K562 (cell line): ENCODE results near the gene FAM98C. TPM values are rescaled to one million over a fixed set of nuclear protein-coding genes. Genes with fewer than 3 reads are reported as not detected.

ENCODE experiments used
- ATAC-seq: fragments of 200-7000 bp; cut with Tn5 transposase; 3 replicates; pipeline ENCODE4 v1.9.1; 2020; ENCODE audit warnings: moderate library complexity
- BruUV-seq: library from RNA; stranded (reverse); fragments of 400-500 nt; replicated peaks from 2 replicates; lab custom pipeline; 2021; lab: Mats Ljungman, UMichigan
- CTCF ChIA-PET: fragments of 300-600 bp; formaldehyde crosslinking; extraction: SDS; loops from one replicate; lab custom pipeline; 2021; ENCODE audit warnings: low intra/inter-chr PET ratio; lab: Yijun Ruan, JAX
- POLR2A ChIA-PET: fragments of 300-600, 350-650 bp; sonication (Branson Sonifier 250); formaldehyde crosslinking; extraction: SDS; loops from one replicate; lab custom pipeline; 2021; ENCODE audit warnings: antibody characterized with exemption, inconsistent platforms; lab: Yijun Ruan, JAX
- DNase-seq, 4 experiments: peaks; one replicate each; pipeline versions ENCODE4 v3.0.0 to v3.0.0-alpha.2; 2011 to 2018; ENCODE audit warnings: low spot score in 3 of 4, mixed read lengths in 3 of 4; ENCODE audit errors: extremely low read depth in 1 of 4
- FAIRE-seq: peaks from 2 replicates; lab custom pipeline; 2011; peaks lifted over from hg19 to GRCh38; lab: Jason Lieb, UNC
- H2AFZ ChIP-seq: 2 replicates; pipeline ENCODE4 v1.6.0; 2011; ENCODE audit warnings: low read depth, low read length, control low read depth, inconsistent platforms
- H3K27ac ChIP-seq: fragments of 200-600 bp; 3 replicates; pipeline ENCODE4 v1.8.0; 2011; ENCODE audit warnings: low read depth, mild to moderate bottlenecking, control low read depth, inconsistent platforms, low read length, moderate library complexity, mixed read lengths; ENCODE audit errors: extremely low read depth
- H3K27me3 ChIP-seq, 2 experiments: fragments of 300-600 bp in 1 of 2; 2 replicates in 1 of 2; 3 replicates in 1 of 2; pipeline versions ENCODE4 v1.6.0 to v1.8.0; 2011; ENCODE audit warnings: inconsistent platforms in 2 of 2, low read length in 2 of 2, mild to moderate bottlenecking in 1 of 2, mixed read lengths in 1 of 2, moderate library complexity in 1 of 2; ENCODE audit not compliant: control insufficient read depth in 2 of 2, insufficient read depth in 2 of 2
- H3K36me3 ChIP-seq: fragments of 300-600 bp; 3 replicates; pipeline ENCODE4 v1.8.0; 2011; ENCODE audit warnings: mild to moderate bottlenecking, low read length, inconsistent platforms; ENCODE audit not compliant: control insufficient read depth, insufficient read depth
- H3K4me1 ChIP-seq, 2 experiments: fragments of 200-600 bp in 1 of 2; replicated peaks in 1 of 2; 2 replicates in 1 of 2; 3 replicates in 1 of 2; pipeline versions ENCODE4 v1.5.1 to v1.8.0; 2011; ENCODE audit warnings: inconsistent platforms in 2 of 2, low read length in 2 of 2, mild to moderate bottlenecking in 1 of 2, mixed read lengths in 1 of 2, moderate library complexity in 1 of 2; ENCODE audit not compliant: control insufficient read depth in 2 of 2, insufficient read depth in 2 of 2
- H3K4me2 ChIP-seq: 2 replicates; pipeline ENCODE4 v1.6.1; 2011; ENCODE audit warnings: low read length, control low read depth, inconsistent platforms, mixed read lengths; ENCODE audit not compliant: insufficient read depth
- H3K4me3 ChIP-seq: fragments of 200-600 bp; sonication (generic), shearing (Covaris generic); 2 replicates; pipeline ENCODE4 v1.5.1; 2016; ENCODE audit warnings: control low read depth, inconsistent platforms
- H3K79me2 ChIP-seq: fragments of 200-600 bp; 3 replicates; pipeline ENCODE4 v1.8.0; 2011; ENCODE audit warnings: low read length, inconsistent platforms; ENCODE audit not compliant: control insufficient read depth, insufficient read depth
- H3K9ac ChIP-seq, 2 experiments: 2 replicates each; pipeline versions ENCODE4 v1.6.0 to v1.6.1; 2011; ENCODE audit warnings: low read depth in 2 of 2, low read length in 2 of 2, control low read depth in 1 of 2, inconsistent platforms in 1 of 2, mild to moderate bottlenecking in 1 of 2, mixed read lengths in 1 of 2; ENCODE audit not compliant: insufficient read depth in 1 of 2
- H3K9me1 ChIP-seq: one replicate; pipeline ENCODE4 v1.6.0; 2011; ENCODE audit warnings: inconsistent platforms, mild to moderate bottlenecking, low read length, moderate library complexity; ENCODE audit not compliant: control insufficient read depth, insufficient read depth
- H3K9me3 ChIP-seq: replicated peaks from 2 replicates; pipeline ENCODE4 v1.5.1; 2011; ENCODE audit warnings: low read depth, low read length, inconsistent platforms; ENCODE audit not compliant: control insufficient read depth, insufficient read depth
- H4K20me1 ChIP-seq: replicated peaks from 2 replicates; pipeline ENCODE4 v1.6.1; 2011; ENCODE audit warnings: low read length, inconsistent platforms, mixed read lengths; ENCODE audit not compliant: control insufficient read depth, insufficient read depth
- ATF1 ChIP-seq, 2 experiments: fragments of 450-650 bp in 1 of 2; IDR thresholded peaks; 2 replicates each; pipeline ENCODE4 v1.6.1; 2016; ENCODE audit warnings: missing compliant biosample characterization in 1 of 2, missing genetic modification characterization in 1 of 2
- CEBPB ChIP-seq: fragments of 450-650 bp; IDR thresholded peaks from 2 replicates; pipeline ENCODE4 v1.6.1; 2016; ENCODE audit warnings: missing genetic modification characterization, missing compliant biosample characterization
- RBBP5 ChIP-seq: fragments of 200-600 bp; sonication (generic); IDR thresholded peaks from 2 replicates; pipeline ENCODE4 v1.6.1; 2012; ENCODE audit warnings: borderline replicate concordance, mild to moderate bottlenecking, low read length, control low read depth, inconsistent platforms; ENCODE audit not compliant: insufficient read depth, poor library complexity, severe bottlenecking
- SMARCA4 ChIP-seq: fragments of 450-650 bp; IDR thresholded peaks from 2 replicates; pipeline ENCODE4 v1.6.1; 2016
- ZNF124 ChIP-seq: sonication (generic); formaldehyde crosslinking; IDR thresholded peaks from 2 replicates; pipeline ENCODE4 v1.8.1; 2022; ENCODE audit warnings: missing genetic modification reagents
- WGBS: fragments of 100-300 bp; shearing (Covaris generic); methylation state at CpG from one replicate; pipeline ENCODE4 v1.1.6; 2016; ENCODE audit warnings: low coverage, mixed read lengths; ENCODE audit not compliant: insufficient coverage; ENCODE audit errors: missing lambda C conversion rate; 5-methylcytosine and 5-hydroxymethylcytosine counted together
- in situ Hi-C: fragments of 300-500 bp; cut with MboI; formaldehyde crosslinking; loops from 4 replicates; pipeline ENCODE4 v1.15.0; 2018; ENCODE audit warnings: inconsistent platforms, mixed read lengths
- intact Hi-C: fragments of 100-400 bp; cut with micrococcal nuclease; formaldehyde crosslinking; loops from 2 replicates; pipeline ENCODE4 v1.14.2; 2022
- polyA plus RNA-seq, 8 experiments: library from polyadenylated mRNA; depleted of rRNA in 4 of 8; stranded (reverse) in 5 of 8; unstranded in 3 of 8; fragments of >200 nt; fragmentation: Nextera tagmentation in 2 of 8; fragmentation: Illumina TruSeq in 1 of 8; extraction: Ambion mirVana in 2 of 8; extraction: Trizol in 1 of 8; gene quantifications; 2 replicates each; pipeline versions ENCODE4 v1.2.1 to v1.2.3, GENCODE V29; 2011 to 2014; ENCODE audit warnings: inconsistent platforms in 1 of 8, missing spikeins in 1 of 8
- total RNA-seq, 7 experiments: library from RNA; depleted of rRNA in 6 of 7; stranded (reverse); fragments of >200 nt in 6 of 7; fragmentation: Illumina TruSeq in 2 of 7; extraction: Trizol in 2 of 7; gene quantifications; 2 replicates each; pipeline versions ENCODE4 v1.2.1 to v1.2.3, GENCODE V29; 2011 to 2021; ENCODE audit warnings: low replicate concordance in 1 of 7
- TF ChIP-seq, protein P1 (sequence below), 2 experiments: IDR thresholded peaks in 1 of 2; conservative IDR thresholded peaks in 1 of 2; 2 replicates each; pipeline ENCODE4 v1.6.1; 2016; ENCODE audit warnings: low read depth in 2 of 2, mild to moderate bottlenecking in 1 of 2, missing compliant biosample characterization in 1 of 2, missing genetic modification characterization in 1 of 2, moderate library complexity in 1 of 2

Gene FAM98C
- total and polyA plus RNA-seq, 9 of the 15 experiments (the other 6 are each of a cell fraction or from before 2014, with no cell fraction given): 1.7 to 43.8 (median 13.7) TPM

GRCh38 chr19:38422438-38422837, 19.5 kb downstream of the FAM98C start (continued):
- TF ChIP-seq, protein P1, sequence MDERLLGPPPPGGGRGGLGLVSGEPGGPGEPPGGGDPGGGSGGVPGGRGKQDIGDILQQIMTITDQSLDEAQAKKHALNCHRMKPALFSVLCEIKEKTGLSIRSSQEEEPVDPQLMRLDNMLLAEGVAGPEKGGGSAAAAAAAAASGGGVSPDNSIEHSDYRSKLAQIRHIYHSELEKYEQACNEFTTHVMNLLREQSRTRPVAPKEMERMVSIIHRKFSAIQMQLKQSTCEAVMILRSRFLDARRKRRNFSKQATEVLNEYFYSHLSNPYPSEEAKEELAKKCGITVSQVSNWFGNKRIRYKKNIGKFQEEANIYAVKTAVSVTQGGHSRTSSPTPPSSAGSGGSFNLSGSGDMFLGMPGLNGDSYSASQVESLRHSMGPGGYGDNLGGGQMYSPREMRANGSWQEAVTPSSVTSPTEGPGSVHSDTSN (CRISPR knock-in tag; IDR thresholded peaks at IDR 0.05; ENCODE audit: low read depth): no peak
- TF ChIP-seq, protein P1 (tag; conservative IDR thresholded peaks at IDR 0.05; ENCODE audit: low read depth): no peak
- TF ChIP-seq ATF1 (CRISPR knock-in tag; IDR thresholded peaks at IDR 0.05): no peak
- no peak for TF ChIP-seq ATF1 (tag; IDR thresholded peaks at IDR 0.05)
- no peak for TF ChIP-seq SMARCA4
- no peak for TF ChIP-seq RBBP5
- TF ChIP-seq, all 486 proteins: peak for 0

GRCh38 chr19:38424272-38424671, 21.4 kb downstream of the FAM98C start:
- Histone ChIP-seq H3K9me3 (no peaks in the 10 kb centered on the region), H3K79me2 (peaks cover 4% of the 10 kb centered on the region; the same call in 1 of the 3 replicates), H3K9me1 (no peaks in the 10 kb centered on the region), H3K27me3 (no peaks in the 10 kb centered on the region), H3K27ac (no peak overlapping the region), H3K4me1 (peaks cover 17 to 26% of the 10 kb centered on the region in 2 experiments; a peak in 4 of 5 replicates), H3K36me3 (no peaks in the 10 kb centered on the region), H4K20me1 (no peaks in the 10 kb centered on the region), H2AFZ (no peak overlapping the region), H3K4me3 (no peak overlapping the region), H3K9ac (no peak overlapping the region), H3K4me2 (no peak overlapping the region)
- intact Hi-C loops: no loop called here
- no peak for ATAC-seq
- CTCF ChIA-PET: no interaction called here
- BruUV-seq: no TSS peak
- 60% methylated on average over 3 of the region's 5 CpGs for WGBS
- TF ChIP-seq ZNF124 (no peak), CEBPB (tag) (peak; percentile 47; the same call in 1 of the 2 replicates)
- POLR2A ChIA-PET: interaction anchor here (1.1 to 1.3 kb wide), 4 partner anchors 9 to 13 kb away, joined by 3 to 6 read pairs (median 4); no protein-coding TSS in a partner anchor
- in situ Hi-C loops: no loop called here
- FAIRE-seq: no peak
- no peak for DNase-seq
